ENCODE data around the gene CTCFL.

CTCFL gene

GRCh38 chr20:57540890-57541580 is 16.1 kb upstream of the CTCFL start:
- DNase-seq, result no peak
- Mint-ChIP-seq H3K4me1 (peaks cover 7% of the 10 kb centered on the region), H3K27ac (no peak overlapping the region), H3K4me3 (no peak overlapping the region), H3K9me3 (peaks cover 34% of the 10 kb centered on the region), H3K27me3 (ENCODE audit: low read depth, poor library complexity) (peaks cover 45% of the 10 kb centered on the region), H3K36me3 (ENCODE audit: low read depth) (peaks cover 7% of the 10 kb centered on the region)
- TF ChIP-seq CTCF (IDR thresholded peaks at IDR 0.05), result no peak

GRCh38 chr20:57539889-57540288 is 14.9 kb upstream of the CTCFL start:
- H3K27me3 Mint-ChIP-seq (ENCODE audit: low read depth, poor library complexity), result peaks cover 43% of the 10 kb centered on the region
- H3K27ac Mint-ChIP-seq, result no peak overlapping the region
- no peak for DNase-seq
- H3K36me3 Mint-ChIP-seq (ENCODE audit: low read depth), result peaks cover 15% of the 10 kb centered on the region
- H3K9me3 Mint-ChIP-seq, result peaks cover 44% of the 10 kb centered on the region
- TF ChIP-seq CTCF (IDR thresholded peaks at IDR 0.05), result no peak
- H3K4me3 Mint-ChIP-seq, result no peak overlapping the region
- H3K4me1 Mint-ChIP-seq, result peaks cover 1% of the 10 kb centered on the region

GRCh38 chr20:57537822-57538221 is 12.9 kb upstream of the CTCFL start:
- no peaks in the 10 kb centered on the region for H3K4me1 Mint-ChIP-seq
- H3K36me3 Mint-ChIP-seq (ENCODE audit: low read depth), result peaks cover 15% of the 10 kb centered on the region
- peaks cover 61% of the 10 kb centered on the region for H3K9me3 Mint-ChIP-seq
- no peak overlapping the region for H3K4me3 Mint-ChIP-seq
- H3K27ac Mint-ChIP-seq, result no peak overlapping the region
- DNase-seq, result no peak
- H3K27me3 Mint-ChIP-seq (ENCODE audit: low read depth, poor library complexity), result peaks cover 45% of the 10 kb centered on the region
- TF ChIP-seq CTCF (IDR thresholded peaks at IDR 0.05), result no peak

GRCh38 chr20:57536771-57537724 is 12.1 kb upstream of the CTCFL start:
- Mint-ChIP-seq H3K9me3 (peaks cover 67% of the 10 kb centered on the region), H3K4me3 (no peak overlapping the region), H3K27me3 (ENCODE audit: low read depth, poor library complexity) (peaks cover 45% of the 10 kb centered on the region), H3K4me1 (no peaks in the 10 kb centered on the region), H3K27ac (no peak overlapping the region), H3K36me3 (ENCODE audit: low read depth) (peaks cover 15% of the 10 kb centered on the region)
- no peak for DNase-seq
- no peak for TF ChIP-seq CTCF (IDR thresholded peaks at IDR 0.05)

- no peak overlapping the region for H3K4me3 Mint-ChIP-seq
- no peak for TF ChIP-seq CTCF (IDR thresholded peaks at IDR 0.05)
- no peaks in the 10 kb centered on the region for H3K4me1 Mint-ChIP-seq
- peaks cover 68% of the 10 kb centered on the region for H3K9me3 Mint-ChIP-seq
- no peak for DNase-seq
- peaks cover 15% of the 10 kb centered on the region for H3K36me3 Mint-ChIP-seq (ENCODE audit: low read depth)
- no peak overlapping the region for H3K27ac Mint-ChIP-seq
- H3K27me3 Mint-ChIP-seq (ENCODE audit: low read depth, poor library complexity), result peaks cover 48% of the 10 kb centered on the region
These were observed 11.3 kb upstream of the CTCFL start for GRCh38 chr20:57536120-57536708.

All from nephron progenitor cell (in vitro differentiated cells).